T-cell (primary cell): ENCODE results near the gene RNF144B. TPM values are rescaled to one million over a fixed set of nuclear protein-coding genes. Genes with fewer than 3 reads are reported as not detected.

Experiments used
- ATAC-seq, 4 experiments: fragments of 200-7000 bp in 3 of 4; fragments of 150-1000 bp in 1 of 4; cut with Tn5 transposase; replicated peaks in 1 of 4; 1 replicate in 3 of 4; 2 replicates in 1 of 4; pipeline ENCODE4 v1.10.0; 2021; ENCODE audit warnings: moderate library complexity in 3 of 4, mild to moderate bottlenecking in 2 of 4, moderate number of reproducible peaks in 1 of 4
- CTCF ChIA-PET, 2 donors: fragments of 300-600 bp; sonication (Branson Sonifier 250); formaldehyde crosslinking; loops; one replicate each; lab custom pipeline; 2022; ENCODE audit warnings: antibody characterized with exemption in 2 of 2; lab: Charles Lee
- POLR2A ChIA-PET, 2 donors: fragments of 300-600 bp; sonication (Branson Sonifier 250); formaldehyde crosslinking; loops; one replicate each; lab custom pipeline; 2022; ENCODE audit warnings: antibody characterized with exemption in 2 of 2; lab: Charles Lee
- DNase-seq, 35 experiments: peaks; one replicate each; pipeline versions ENCODE4 v3.0.0 to v3.0.0-alpha.2; 2013 to 2023
- H3K27ac ChIP-seq: one replicate; pipeline ENCODE4 v1.5.1; 2013; ENCODE audit warnings: low read length
- H3K27me3 ChIP-seq, 2 experiments: replicated peaks in 1 of 2; 1 replicate in 1 of 2; 2 replicates in 1 of 2; pipeline versions ENCODE4 v1.6.1 to v1.7.0; 2013; ENCODE audit warnings: low read length in 1 of 2, mixed read lengths in 1 of 2; ENCODE audit not compliant: control insufficient read depth in 2 of 2, insufficient read depth in 2 of 2; ENCODE audit errors: extremely low read depth in 1 of 2
- H3K36me3 ChIP-seq, 2 donors: 1 replicate in 1 of 2; 2 replicates in 1 of 2; pipeline versions ENCODE4 v1.6.1 to v1.7.0; 2013; ENCODE audit warnings: low read length in 1 of 2; ENCODE audit not compliant: control insufficient read depth in 2 of 2, insufficient read depth in 1 of 2; ENCODE audit errors: extremely low read depth in 1 of 2
- H3K4me1 ChIP-seq, 2 experiments: 1 replicate in 1 of 2; 2 replicates in 1 of 2; pipeline versions ENCODE4 v1.6.1 to v1.7.0; 2013; ENCODE audit warnings: low read length in 2 of 2, mixed read lengths in 1 of 2; ENCODE audit not compliant: insufficient read depth in 2 of 2, control insufficient read depth in 1 of 2; ENCODE audit errors: extremely low read depth in 1 of 2
- H3K4me3 ChIP-seq, 2 donors: 1 replicate in 1 of 2; 2 replicates in 1 of 2; pipeline versions ENCODE4 v1.5.1 to v1.7.0; 2013; ENCODE audit warnings: mild to moderate bottlenecking in 2 of 2, low read length in 1 of 2, moderate library complexity in 1 of 2; ENCODE audit not compliant: control insufficient read depth in 1 of 2; ENCODE audit errors: extremely low read depth in 1 of 2
- H3K9me3 ChIP-seq: 2 replicates; pipeline ENCODE4 v1.7.0; 2013
- H3K27ac Mint-ChIP-seq, 2 donors: one replicate each; pipeline ENCODE4 v1.8.0; 2020 to 2021; ENCODE audit warnings: mild to moderate bottlenecking in 2 of 2, mixed read lengths in 2 of 2
- H3K27me3 Mint-ChIP-seq, 2 donors: one replicate each; pipeline ENCODE4 v1.8.0; 2021 to 2022; ENCODE audit warnings: mixed read lengths in 2 of 2
- H3K36me3 Mint-ChIP-seq: one replicate; pipeline ENCODE4 v1.8.0; 2021; ENCODE audit warnings: mixed read lengths
- H3K4me1 Mint-ChIP-seq, 3 donors: one replicate each; pipeline ENCODE4 v1.8.0; 2020 to 2022; ENCODE audit warnings: mixed read lengths in 3 of 3, mild to moderate bottlenecking in 1 of 3
- H3K4me3 Mint-ChIP-seq, 3 donors: one replicate each; pipeline ENCODE4 v1.8.0; 2020 to 2022; ENCODE audit warnings: mild to moderate bottlenecking in 3 of 3, mixed read lengths in 3 of 3, moderate library complexity in 3 of 3
- H3K9me3 Mint-ChIP-seq, 3 donors: one replicate each; pipeline ENCODE4 v1.8.0; 2020 to 2022; ENCODE audit warnings: mixed read lengths in 3 of 3
- WGBS: methylation state at CpG from one replicate; pipeline ENCODE4 v1.1.5; 2013; ENCODE audit warnings: missing lambda C conversion rate; ENCODE audit not compliant: insufficient coverage; 5-methylcytosine and 5-hydroxymethylcytosine counted together
- total RNA-seq, 35 experiments: library from RNA in 6 of 35; stranded (reverse) in 6 of 35; fragments of 120-200 nt in 1 of 35; gene quantifications; one replicate each; pipeline versions ENCODE4 v1.2.1 to v1.2.4 and lab custom pipeline; 2013 to 2026

Gene RNF144B
- total RNA-seq, 5 donors from 2014 or later (not counting 1 experiment from before 2014, with no cell fraction given), result 3.2 to 4.8 (median 4.3) TPM

- POLR2A ChIA-PET, result no interaction called here
- Mint-ChIP-seq H3K36me3 (peaks cover 5% of the 10 kb centered on the region), H3K9me3 (no peaks in the 10 kb centered on the region), H3K4me1 (peaks cover 0 to 4% (median 0%) of the 10 kb centered on the region in 3 donors), H3K27me3 (no peaks in the 10 kb centered on the region), H3K4me3 (no peak overlapping the region), H3K27ac (no peak overlapping the region)
- Histone ChIP-seq H3K4me1 (no peaks in the 10 kb centered on the region), H3K27ac (no peak overlapping the region), H3K9me3 (no peaks in the 10 kb centered on the region), H3K36me3 (no peaks in the 10 kb centered on the region), H3K4me3 (no peak overlapping the region), H3K27me3 (no peaks in the 10 kb centered on the region)
- CTCF ChIA-PET, result interaction anchor here in 1 of 2 donors (0.6 kb wide), 1 partner anchor 53 kb away, joined by 3 read pairs; no protein-coding TSS in a partner anchor
- ATAC-seq, result no peak
- no CpG with 5 or more reads among the region's 1 CpG for WGBS
- no peak for DNase-seq
These were observed 58.1 kb downstream of the RNF144B start for GRCh38 chr6:18445228-18445627.

- Mint-ChIP-seq H3K4me3 (no peak overlapping the region), H3K27ac (no peak overlapping the region), H3K4me1 (no peaks in the 10 kb centered on the region), H3K9me3 (no peaks in the 10 kb centered on the region), H3K36me3 (peaks cover 9% of the 10 kb centered on the region), H3K27me3 (no peaks in the 10 kb centered on the region)
- DNase-seq (no peak), ATAC-seq (no peak)
- H3K4me3 ChIP-seq, result no peak overlapping the region
- ChIA-PET CTCF (no interaction called here), POLR2A (no interaction called here)
- H3K9me3 ChIP-seq, result no peaks in the 10 kb centered on the region
- no CpG with 5 or more reads among the region's 2 CpGs for WGBS
- H3K27me3 ChIP-seq, result no peaks in the 10 kb centered on the region
- H3K27ac ChIP-seq, result no peak overlapping the region
- H3K36me3 ChIP-seq, result no peaks in the 10 kb centered on the region
- no peaks in the 10 kb centered on the region for H3K4me1 ChIP-seq
These were observed 59.6 kb downstream of the RNF144B start for GRCh38 chr6:18446771-18447170.

GRCh38 chr6:18447552-18447951, 60.4 kb downstream of the RNF144B start:
- CTCF ChIA-PET, result no interaction called here
- no peak overlapping the region for H3K27ac Mint-ChIP-seq
- POLR2A ChIA-PET, result no interaction called here

GRCh38 chr6:18451756-18452155, 64.6 kb downstream of the RNF144B start:
- no peaks in the 10 kb centered on the region for H3K4me1 Mint-ChIP-seq
- WGBS, result no CpG with 5 or more reads among the region's 2 CpGs
- H3K27me3 Mint-ChIP-seq, result no peaks in the 10 kb centered on the region
- Histone ChIP-seq H3K27me3 (no peaks in the 10 kb centered on the region), H3K9me3 (no peaks in the 10 kb centered on the region), H3K4me1 (no peaks in the 10 kb centered on the region), H3K4me3 (no peak overlapping the region), H3K36me3 (no peaks in the 10 kb centered on the region), H3K27ac (no peak overlapping the region)
- ChIA-PET CTCF (interaction anchor here in 1 of 2 donors (0.5 kb wide), 1 partner anchor 778 kb away, joined by 3 read pairs; no protein-coding TSS in a partner anchor), POLR2A (no interaction called here)
- H3K36me3 Mint-ChIP-seq, result peaks cover 4% of the 10 kb centered on the region
- ATAC-seq, result no peak
- no peak overlapping the region for H3K4me3 Mint-ChIP-seq
- DNase-seq, result no peak
- no peaks in the 10 kb centered on the region for H3K9me3 Mint-ChIP-seq
- no peak overlapping the region for H3K27ac Mint-ChIP-seq

More at GRCh38 chr6:18447552-18447951, 60.4 kb downstream of the RNF144B start:
- WGBS, result 90% methylated on average over 2 of the region's 2 CpGs
- Mint-ChIP-seq H3K4me1 (no peaks in the 10 kb centered on the region), H3K27me3 (no peaks in the 10 kb centered on the region), H3K9me3 (no peaks in the 10 kb centered on the region), H3K36me3 (peaks cover 7% of the 10 kb centered on the region), H3K4me3 (no peak overlapping the region)
- Histone ChIP-seq H3K4me1 (no peaks in the 10 kb centered on the region), H3K36me3 (no peaks in the 10 kb centered on the region), H3K27ac (no peak overlapping the region), H3K4me3 (no peak overlapping the region), H3K9me3 (no peaks in the 10 kb centered on the region), H3K27me3 (no peaks in the 10 kb centered on the region)
- ATAC-seq, result no peak
- no peak for DNase-seq

- ChIA-PET POLR2A (no interaction called here), CTCF (no interaction called here)
- ATAC-seq (no peak), DNase-seq (no peak)
- no peak overlapping the region for H3K27ac ChIP-seq
- Mint-ChIP-seq H3K4me1 (no peaks in the 10 kb centered on the region), H3K36me3 (peaks cover 26% of the 10 kb centered on the region), H3K27me3 (no peaks in the 10 kb centered on the region), H3K9me3 (no peaks in the 10 kb centered on the region), H3K4me3 (no peak overlapping the region), H3K27ac (no peak overlapping the region)
- no peaks in the 10 kb centered on the region for H3K4me1 ChIP-seq
- no peaks in the 10 kb centered on the region for H3K27me3 ChIP-seq
- no peaks in the 10 kb centered on the region for H3K9me3 ChIP-seq
- H3K4me3 ChIP-seq, result no peak overlapping the region
- H3K36me3 ChIP-seq, result peaks cover 0 to 2% of the 10 kb centered on the region in 2 donors
- WGBS, result no CpG with 5 or more reads among the region's 4 CpGs
These were observed 67.3 kb downstream of the RNF144B start for GRCh38 chr6:18454446-18454845.

GRCh38 chr6:18457065-18457737, 70.1 kb downstream of the RNF144B start:
- no peaks in the 10 kb centered on the region for H3K4me1 ChIP-seq
- peaks cover 0 to 4% (median 2%) of the 10 kb centered on the region in 3 donors for H3K9me3 Mint-ChIP-seq
- ChIA-PET POLR2A (no interaction called here), CTCF (interaction anchor here in 1 of 2 donors (0.5 kb wide), 1 partner anchor 141 kb away, joined by 5 read pairs; no protein-coding TSS in a partner anchor)
- H3K9me3 ChIP-seq, result no peaks in the 10 kb centered on the region
- no peak overlapping the region for H3K27ac Mint-ChIP-seq
- no peak overlapping the region for H3K4me3 Mint-ChIP-seq
- H3K4me3 ChIP-seq, result no peak overlapping the region
- WGBS, result 89% methylated on average over 5 of the region's 10 CpGs
- H3K27me3 Mint-ChIP-seq, result no peaks in the 10 kb centered on the region
- peaks cover 48% of the 10 kb centered on the region for H3K36me3 Mint-ChIP-seq
- ATAC-seq (no peak), DNase-seq (no peak)
- H3K36me3 ChIP-seq, result peaks cover 0 to 3% of the 10 kb centered on the region in 2 donors
- no peak overlapping the region for H3K27ac ChIP-seq
- no peaks in the 10 kb centered on the region for H3K27me3 ChIP-seq
- H3K4me1 Mint-ChIP-seq, result no peaks in the 10 kb centered on the region
